Ramos (cell line): Measurements from ENCODE around the gene KRTAP3-2.

Source experiments
- in situ Hi-C: fragments of 300-500 bp; cut with MboI; formaldehyde crosslinking; loops from one replicate; pipeline ENCODE4 v1.14.3; 2022; ENCODE audit warnings: low sequenced_read_pairs; ENCODE audit not compliant: unreplicated experiment

The KRTAP3-2 gene

DNA sequence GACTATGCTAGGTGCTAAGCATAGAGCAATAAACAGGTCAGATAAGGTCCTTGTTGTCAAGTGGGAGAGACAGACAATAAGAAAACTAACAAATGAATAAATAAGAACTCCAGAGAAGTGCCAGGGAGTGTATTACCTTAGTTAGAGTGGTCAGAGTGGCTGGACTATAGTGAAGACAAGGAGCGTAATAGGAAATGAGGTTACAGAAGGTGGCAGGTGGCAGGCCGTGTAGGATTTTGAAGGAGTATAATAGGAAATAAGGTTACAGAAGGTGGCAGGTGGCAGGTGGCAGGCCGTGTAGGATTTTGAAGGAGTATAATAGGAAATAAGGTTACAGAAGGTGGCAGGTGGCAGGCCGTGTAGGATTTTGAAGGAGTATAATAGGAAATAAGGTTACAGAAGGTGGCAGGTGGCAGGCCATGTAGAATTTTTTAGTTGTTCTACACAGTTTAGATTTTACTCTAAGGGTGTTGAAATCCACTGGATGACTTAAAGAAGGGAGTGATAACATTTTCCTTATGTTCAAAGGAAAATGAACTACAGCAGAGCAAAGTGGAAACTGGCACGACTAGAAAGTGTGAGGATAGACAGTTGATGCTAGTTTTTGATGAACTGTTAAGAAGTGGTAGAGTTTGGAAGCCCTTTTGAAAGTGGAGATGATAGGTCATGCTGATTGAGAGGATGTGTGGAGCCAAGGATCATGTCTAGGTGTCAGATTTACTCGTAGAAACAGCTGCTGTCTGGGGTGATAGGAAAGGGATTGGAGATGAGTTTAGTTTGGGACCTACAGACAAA lies 12.8 kb upstream of the KRTAP3-2 start:
- in situ Hi-C loops, result no loop called here

DNA sequence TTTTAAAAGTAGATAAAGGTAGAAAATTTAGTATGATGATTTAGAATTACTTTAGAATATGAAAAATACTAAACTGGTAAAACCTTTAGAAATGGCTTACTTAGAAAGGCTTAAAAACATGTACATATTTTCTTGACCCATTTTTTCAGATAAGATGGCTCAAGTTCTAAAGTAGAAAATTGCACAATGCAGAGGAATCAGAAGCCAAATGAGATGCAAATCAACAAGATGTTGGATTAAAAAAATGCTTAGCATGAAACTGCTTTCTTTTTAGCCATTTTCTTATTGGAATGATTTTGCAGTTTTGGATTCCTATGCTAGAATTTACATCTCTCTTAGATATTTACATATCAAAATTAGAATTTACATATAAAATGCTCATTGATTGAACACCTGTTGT lies 10.7 kb upstream of the KRTAP3-2 start:
- in situ Hi-C loops, result no loop called here

DNA sequence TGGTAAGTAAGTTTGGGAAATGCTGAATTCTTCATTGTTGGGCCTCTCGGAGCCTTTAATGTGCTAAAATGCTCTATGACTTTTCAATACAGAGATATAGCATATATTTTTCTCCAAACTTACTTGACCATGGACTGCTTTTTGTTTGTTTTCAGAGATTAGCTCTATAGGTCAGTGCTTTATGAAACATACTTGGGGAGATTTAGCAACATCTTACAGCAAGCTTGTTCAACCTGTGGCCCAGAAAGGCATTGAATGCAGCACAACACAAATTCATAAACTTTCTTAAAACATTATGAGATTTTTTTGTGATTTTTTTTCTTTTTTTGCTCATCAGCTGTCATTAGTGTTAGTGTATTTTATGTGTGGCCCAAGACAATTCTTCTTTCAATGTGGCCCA lies 10.2 kb upstream of the KRTAP3-2 start:
- in situ Hi-C loops, result no loop called here

DNA sequence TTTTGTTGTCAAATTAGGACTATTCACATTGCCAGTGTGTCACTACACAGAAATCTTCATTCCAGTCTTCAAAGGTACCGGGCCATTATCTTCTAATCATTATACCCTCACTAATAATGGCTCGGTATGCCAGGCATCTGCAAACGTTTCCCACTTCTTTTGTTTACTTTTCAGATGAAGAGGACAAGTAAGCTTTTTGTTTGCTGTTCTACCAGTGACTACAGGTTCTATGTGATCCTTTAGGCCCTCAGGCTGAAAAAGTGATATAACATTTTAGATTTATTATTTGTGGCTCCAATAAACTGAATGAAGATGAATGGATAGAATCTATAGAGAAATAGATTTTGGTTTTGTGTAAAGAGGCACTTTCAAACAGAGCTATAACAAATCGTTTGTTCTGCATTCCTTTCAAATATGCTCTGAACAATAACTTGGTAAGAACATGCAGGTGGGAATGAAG lies 9.6 kb upstream of the KRTAP3-2 start:
- in situ Hi-C loops, result no loop called here

DNA sequence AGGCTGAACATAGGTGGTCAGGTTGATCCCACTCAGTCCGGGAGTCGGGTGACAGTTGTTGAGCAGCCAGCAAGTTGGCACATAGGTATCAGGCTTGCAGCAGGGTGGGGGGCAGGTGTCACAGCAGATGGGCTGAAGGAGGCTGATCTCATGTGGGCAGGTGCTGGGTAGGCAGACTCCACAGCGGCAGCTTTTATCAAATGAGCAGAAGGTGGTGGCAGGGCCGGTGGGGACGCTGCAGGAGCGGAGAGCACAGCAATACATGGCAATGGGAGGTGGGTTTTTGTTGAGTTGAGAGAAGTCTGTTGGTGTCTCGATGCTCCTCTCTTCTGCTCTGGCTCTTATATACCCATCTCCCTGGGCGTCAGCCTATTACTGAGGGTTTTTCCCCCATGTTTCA lies 9.1 kb upstream of the KRTAP3-2 start, which contains the start of gene KRTAP3-1:
TSS of gene KRTAP3-1 (minus strand) at position 318 of the 400 bp plus-strand sequence. CDS start at position 264, 54 bp downstream.
- in situ Hi-C loops, result no loop called here

DNA sequence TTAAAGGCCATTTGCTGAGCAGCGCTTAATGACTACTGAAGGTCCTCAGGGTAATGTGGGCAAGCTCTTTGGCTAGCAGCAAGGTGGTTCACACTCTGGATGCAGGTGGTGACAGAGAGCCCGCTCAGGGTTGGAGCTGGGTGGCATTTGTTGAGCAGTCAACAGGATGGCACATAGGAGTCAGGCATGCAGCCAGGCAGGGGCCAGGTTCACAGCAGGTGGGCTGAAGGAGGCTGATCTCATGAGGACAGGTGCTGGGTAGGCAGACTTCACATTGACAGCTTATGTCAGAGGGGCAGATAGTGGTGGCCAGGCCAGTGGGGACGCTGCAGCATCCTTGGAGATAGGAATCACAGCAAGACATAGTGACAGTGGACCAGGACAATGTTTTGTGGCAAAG lies 4.7 kb upstream of the KRTAP3-2 start:
- in situ Hi-C loops, result no loop called here

DNA sequence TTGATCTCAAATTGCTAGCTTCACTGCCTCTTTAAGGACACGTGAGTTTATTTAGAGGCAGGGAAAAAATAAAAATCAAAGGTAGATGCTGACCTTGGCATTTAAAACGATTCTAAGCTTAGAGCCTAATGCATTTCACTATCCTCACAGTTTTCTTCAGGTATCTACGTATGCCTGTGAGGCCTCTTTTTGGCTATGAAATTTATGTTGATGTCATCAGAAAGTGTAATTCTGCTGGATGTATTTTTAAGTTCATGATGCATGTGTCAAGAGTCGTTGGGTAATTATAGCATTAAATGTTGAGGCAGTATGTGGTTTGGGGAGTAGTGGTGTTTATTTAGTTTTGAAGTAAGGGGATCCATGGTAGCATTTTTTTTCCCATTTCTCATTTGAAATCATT lies 4.2 kb upstream of the KRTAP3-2 start:
- in situ Hi-C loops, result no loop called here

DNA sequence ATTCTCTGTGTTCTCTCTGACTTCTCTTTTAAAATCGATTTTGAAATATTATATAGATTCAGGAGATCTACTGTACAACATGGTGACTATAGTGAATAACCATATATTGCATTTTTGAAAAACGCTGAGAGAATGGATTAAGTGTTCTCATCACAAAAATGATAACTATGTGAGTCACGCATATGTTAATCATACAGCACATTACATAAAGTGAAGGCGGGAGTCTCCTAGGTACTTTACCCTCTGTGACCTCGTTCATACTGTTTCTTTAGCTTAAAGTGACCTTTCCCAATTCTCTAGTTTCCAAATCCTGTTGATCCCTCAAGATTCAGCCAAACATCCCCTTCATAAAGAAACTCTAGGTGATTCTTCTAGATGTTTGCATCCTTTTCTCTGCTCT lies 3.1 kb upstream of the KRTAP3-2 start:
- in situ Hi-C loops, result no loop called here

DNA sequence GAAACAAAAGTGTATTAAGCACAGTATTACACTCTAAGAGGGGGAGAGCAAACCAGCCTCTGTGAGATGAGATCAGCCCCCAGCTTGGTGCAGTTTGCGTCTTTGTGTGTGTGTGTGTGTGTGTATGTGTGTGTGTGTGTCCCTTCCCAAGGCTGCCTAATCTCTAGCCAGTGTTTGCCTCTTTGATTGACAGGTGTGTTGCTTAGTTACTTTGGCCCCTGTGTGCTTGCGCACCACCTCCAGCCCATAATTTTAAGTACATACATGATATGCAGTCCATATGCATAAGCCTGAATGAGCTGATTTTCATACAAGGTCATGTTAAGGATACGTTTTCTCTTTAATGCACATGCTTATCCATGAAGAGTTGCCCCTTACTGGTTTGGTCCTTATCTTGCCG lies 2.1 kb upstream of the KRTAP3-2 start:
- in situ Hi-C loops, result no loop called here

DNA sequence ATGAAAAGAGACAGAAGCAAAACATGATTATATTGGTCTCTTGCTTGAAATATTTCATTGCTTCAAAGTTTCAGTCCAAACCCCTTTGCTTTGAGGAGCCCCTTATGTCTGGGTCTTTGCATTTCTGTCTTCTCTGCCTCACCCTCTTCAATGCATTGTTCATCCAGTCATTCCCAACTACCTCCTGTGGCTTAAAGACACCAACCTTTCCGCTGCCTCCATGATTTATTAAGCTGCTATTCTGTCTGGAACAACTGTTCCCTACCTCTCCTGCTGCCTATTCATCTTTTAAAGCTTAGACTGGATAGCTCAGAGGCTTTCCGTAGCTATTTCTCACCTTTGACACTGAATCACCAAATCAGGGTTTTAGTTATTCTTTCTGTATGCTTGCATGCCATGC lies 2.3 kb downstream of the KRTAP3-2 start:
- in situ Hi-C loops, result no loop called here

DNA sequence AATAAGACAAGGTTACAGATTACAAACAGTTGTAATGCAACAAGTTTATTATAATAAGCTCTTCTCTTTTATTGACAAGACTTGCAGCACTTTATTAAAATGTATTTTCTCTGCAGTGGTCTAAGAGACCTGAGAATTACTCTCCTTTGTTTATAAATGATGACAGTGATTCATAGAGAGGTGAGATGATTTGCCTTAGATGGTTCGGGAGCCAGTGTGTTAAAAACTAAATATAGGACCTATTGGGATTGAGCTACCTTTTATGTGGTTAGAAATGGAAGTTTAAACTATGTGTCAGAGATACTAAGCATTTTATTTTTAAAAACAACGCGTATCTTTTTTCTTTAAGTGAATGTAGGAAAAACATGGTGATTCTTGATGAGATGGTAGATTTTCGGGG lies 2.9 kb downstream of the KRTAP3-2 start:
- in situ Hi-C loops, result no loop called here

DNA sequence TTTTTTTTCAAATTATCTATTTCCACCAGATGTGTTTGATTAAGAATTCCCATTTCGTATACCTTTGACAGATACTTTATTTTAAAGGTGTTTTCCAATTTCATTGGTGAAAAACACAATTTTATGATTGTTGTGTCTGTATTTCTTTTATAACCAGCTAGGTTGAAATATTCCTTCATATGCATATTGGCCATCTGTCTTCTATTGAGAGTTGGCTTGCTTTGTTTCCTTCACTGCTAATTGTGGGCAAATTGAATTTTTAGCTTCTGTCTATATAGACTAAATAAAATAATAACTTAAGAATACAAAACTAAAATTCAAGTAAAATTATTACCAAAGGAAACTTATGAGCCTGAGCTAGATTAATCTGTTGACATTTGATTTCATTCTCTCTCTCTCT lies 4.6 kb downstream of the KRTAP3-2 start:
- in situ Hi-C loops, result no loop called here

DNA sequence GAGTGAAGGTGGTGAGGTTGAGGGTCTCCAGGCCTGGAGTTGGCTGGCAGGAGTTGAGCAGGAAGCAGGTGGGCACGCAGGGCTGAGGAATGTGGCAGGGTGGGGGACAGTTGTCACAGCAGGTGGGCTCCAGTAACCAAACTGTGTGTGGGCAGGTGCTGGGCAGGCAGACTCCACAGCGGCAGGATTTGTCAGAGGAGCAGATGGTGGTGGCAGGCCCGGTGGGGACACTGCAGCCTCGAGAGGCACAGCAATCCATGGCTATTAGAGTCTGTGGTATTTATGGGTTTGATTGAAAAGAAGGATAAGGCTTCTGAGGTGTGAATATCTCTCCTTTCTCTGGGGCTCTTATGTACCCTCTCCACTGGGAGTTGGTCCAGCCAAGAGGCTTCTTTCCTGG lies 5.9 kb downstream of the KRTAP3-2 start, which contains the start of gene KRTAP3-3:
TSS of gene KRTAP3-3 (minus strand) at position 326 of the 400 bp plus-strand sequence. CDS start at position 259, 67 bp downstream.
- in situ Hi-C loops, result no loop called here

DNA sequence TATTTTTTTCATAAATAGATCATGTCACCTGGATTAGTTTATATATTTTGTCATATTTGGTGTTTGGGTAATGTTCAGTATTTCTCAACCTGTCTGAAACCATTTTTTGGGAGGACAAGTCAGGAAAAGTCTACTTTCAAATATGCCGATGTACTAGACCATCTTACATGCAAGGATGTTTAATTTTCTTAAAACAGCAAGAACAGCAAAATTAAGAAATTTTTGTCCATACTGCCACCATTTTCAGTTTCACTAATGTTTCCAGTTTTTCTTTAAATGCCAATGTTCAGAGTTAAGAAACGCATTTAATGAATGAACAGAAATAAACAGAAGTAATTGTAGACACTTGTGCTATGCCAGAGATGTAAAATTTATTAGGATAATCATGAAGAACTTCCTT lies 6.6 kb downstream of the KRTAP3-2 start:
- in situ Hi-C loops, result no loop called here

DNA sequence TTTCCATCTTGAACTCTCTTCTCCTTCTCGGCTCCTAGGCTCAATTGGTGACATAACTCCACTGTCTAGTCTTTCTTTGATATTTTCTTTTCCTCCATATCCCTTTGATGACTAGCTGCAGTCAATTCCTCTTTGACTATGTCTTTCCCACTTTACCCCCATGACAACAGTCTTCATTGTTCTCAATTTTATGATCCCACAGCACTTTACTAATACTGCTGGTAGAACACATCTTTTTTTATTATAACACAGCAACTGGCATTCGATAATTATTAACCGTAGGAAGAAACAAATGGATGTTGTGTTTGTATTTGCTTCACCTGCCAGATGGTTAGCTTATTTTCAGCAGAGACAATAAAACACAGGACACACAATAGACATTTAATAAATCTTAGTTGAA lies 7.0 kb downstream of the KRTAP3-2 start:
- in situ Hi-C loops, result no loop called here

DNA sequence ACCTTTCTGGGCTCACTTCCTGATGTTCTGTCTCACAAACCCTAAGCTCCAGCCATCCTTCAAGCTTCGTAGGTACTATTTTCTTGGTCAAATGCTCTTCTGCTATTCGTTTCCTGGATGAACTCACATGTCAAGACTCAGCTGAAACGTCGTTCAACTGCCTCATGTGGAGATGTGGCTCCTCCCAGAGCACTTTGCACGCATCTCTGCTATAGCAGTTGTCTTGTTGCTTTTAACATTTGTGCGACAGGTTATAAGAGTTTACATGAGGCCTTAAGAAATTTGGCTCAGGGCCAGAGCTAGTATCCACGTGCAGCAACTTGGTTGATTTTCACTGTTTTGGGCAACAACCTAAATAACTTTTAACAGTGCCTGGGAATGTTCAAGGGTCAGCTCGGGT lies 12.8 kb downstream of the KRTAP3-2 start:
- in situ Hi-C loops, result no loop called here

DNA sequence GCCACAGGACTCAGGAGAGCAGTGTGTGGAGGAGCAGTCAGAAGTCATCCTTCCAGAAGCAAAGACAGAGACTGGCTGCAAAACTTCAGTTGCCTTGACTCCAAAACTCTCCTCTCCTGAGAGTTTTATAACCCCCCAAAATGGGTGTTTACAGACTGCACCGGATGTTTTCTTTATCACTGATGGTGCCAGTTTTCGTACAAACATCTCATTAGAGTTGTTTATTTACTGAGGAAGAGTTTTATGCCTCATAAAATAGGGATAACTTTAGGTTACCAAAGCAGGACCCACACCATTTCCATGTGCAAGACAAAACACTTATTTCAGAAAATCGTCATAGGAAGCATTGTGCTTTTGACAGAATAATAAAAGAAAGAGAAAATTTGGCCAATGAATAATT lies 15.5 kb downstream of the KRTAP3-2 start, which contains the start of gene KRT40:
TSS of gene KRT40 (minus strand) at position 101 of the 400 bp plus-strand sequence. CDS start at position 48, 53 bp downstream.
- in situ Hi-C loops, result no loop called here

DNA sequence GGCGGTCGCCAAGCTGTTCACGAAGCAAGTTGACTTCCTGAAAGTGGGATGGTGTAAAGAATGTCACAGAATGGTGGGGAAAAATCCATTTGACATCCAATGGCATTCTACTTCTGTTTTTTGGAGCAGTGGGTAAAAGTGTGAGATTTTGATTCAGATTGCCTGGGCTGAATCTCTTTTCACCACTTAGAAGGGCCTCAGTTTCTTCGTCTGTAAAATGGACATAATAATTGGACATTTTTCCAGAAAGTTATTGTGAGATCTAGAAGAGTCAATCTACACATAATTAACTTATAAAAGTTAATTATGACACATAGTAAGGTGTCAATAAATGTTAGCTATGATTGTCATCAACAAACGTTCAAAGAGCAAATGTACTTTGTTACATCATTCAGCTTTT lies 18.6 kb downstream of the KRTAP3-2 start:
- in situ Hi-C loops, result no loop called here

DNA sequence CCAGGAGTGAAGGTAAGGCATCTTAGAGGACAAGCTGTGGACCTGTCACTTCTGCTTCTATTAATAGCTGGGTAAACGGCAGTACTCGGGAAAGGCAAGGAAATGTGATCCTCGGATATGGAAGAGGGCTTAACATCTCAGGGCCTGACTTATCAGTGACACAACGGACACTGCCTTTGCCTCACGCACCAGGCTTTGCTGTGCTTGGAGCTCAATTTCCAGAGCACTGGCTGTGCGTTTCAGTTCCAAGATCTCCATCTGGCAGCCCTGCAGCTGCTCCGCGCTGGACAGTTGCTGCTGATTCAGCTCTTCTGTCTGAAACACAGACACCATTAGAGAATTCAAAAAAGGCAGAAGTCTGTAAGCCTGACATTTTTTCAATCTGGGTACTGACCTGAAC lies 19.1 kb downstream of the KRTAP3-2 start:
- in situ Hi-C loops, result no loop called here

DNA sequence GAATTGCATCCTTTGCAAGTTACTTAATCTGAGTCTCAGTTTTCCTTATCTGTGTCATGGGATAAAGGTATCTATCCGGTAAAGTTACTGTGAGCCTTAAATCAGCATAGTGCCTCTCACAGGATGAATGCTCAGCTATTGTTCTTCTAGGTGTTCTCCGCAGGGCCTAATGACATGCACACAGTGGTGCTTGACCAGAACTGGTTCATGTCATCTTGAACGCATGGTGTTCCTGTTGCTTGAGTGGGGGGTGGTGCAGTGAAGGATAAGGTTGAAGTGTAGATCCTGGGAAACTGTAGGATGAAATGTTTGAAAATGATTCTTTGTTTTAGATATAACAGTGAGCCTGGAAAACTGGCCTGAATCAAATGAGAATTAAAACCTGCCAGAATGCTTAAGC lies 19.6 kb downstream of the KRTAP3-2 start:
- in situ Hi-C loops, result no loop called here

DNA sequence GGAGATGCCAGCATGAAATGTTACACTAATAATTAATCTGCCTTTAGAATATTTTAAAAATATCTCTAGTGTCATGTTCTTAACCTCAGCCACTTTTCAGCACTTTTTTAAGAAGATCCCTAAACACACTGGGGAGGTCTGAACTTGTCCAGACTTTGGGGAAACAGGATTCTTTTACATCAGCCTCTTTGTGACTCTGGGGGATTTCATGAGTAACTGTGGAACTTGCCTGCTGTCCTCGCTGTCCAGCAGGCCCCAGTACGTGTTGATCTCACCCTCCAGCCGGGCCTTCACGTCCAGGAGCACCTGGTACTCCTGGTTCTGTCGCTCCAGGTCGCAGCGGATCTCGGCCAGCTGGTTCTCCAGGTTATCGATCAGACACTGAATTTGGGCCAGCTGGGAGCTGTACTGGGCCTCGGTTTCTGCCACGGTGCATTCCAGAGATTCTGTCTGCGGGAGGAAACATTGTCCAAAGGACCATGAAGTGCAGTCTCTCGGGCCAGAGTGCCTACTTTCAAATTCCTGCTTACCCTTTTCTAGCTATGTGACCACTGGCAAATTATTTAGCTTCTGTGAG lies 21.0 kb downstream of the KRTAP3-2 start:
- in situ Hi-C loops, result no loop called here

DNA sequence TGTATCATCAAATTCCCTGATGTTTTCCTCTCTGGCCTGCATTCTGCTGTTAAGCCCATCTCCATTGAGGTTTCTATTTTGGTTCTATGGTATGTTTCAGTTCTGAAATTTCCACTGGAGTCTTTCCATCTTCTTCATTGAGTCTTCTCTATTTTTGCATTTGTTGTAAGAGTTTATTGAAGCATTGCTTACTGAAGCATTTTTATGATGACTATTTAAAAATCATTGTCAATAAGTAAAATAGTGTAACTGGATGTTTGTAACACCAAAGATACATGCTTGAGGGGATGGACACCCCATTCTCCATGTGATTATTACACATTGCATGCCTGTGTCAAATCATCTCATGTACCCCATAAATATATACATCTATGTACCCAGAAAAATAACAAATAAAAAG lies 24.2 kb downstream of the KRTAP3-2 start:
- in situ Hi-C loops, result no loop called here
